Left kidney (tissue), 2 donors: ENCODE measurements around the gene COX4I1. TPM values are rescaled to one million over a fixed set of nuclear protein-coding genes. Genes with fewer than 3 reads are reported as not detected.
"Not testable (repeated sequence)": the region's sequence is repeated elsewhere in the genome, so short reads cannot be mapped to it uniquely, and the experiment has no call there.

Source experiments
- DNase-seq: peaks from one replicate; pipeline ENCODE4 v3.0.0-alpha.2; 2013
- polyA plus RNA-seq: library from polyadenylated mRNA; unstranded; fragments of 120-200 nt; gene quantifications from one replicate; pipeline ENCODE4 v1.2.1, GENCODE V29; 2013; ENCODE audit not compliant: insufficient read length

Gene COX4I1
- polyA plus RNA-seq, 1 donor = 303 TPM

GRCh38 chr16:85796152-85796551 lies 3.3 kb upstream of the COX4I1 start:
- DNase-seq = no peak

GRCh38 chr16:85796599-85796998 lies 2.9 kb upstream of the COX4I1 start:
- no peak for DNase-seq

GRCh38 chr16:85798283-85798776 lies 1.2 kb upstream of the COX4I1 start:
- DNase-seq = no peak

- DNase-seq = no peak
Measured at GRCh38 chr16:85798901-85799496, 496 bp upstream of the COX4I1 start.

GRCh38 chr16:85800321-85800669 lies 800 bp downstream of the COX4I1 start:
- DNase-seq = no peak

- no peak for DNase-seq
Measured at GRCh38 chr16:85803570-85803969, 4.1 kb downstream of the COX4I1 start.

GRCh38 chr16:85805442-85806045 lies 6.0 kb downstream of the COX4I1 start:
- no peak for DNase-seq

- DNase-seq = no peak
Measured at GRCh38 chr16:85806539-85806938, 7.0 kb downstream of the COX4I1 start.

- DNase-seq = not testable (repeated sequence)
Measured at GRCh38 chr16:85807340-85807739, 7.8 kb downstream of the COX4I1 start.

- not testable (repeated sequence) for DNase-seq
Measured at GRCh38 chr16:85808104-85808503, 8.6 kb downstream of the COX4I1 start.

GRCh38 chr16:85808926-85809325 lies 9.4 kb downstream of the COX4I1 start:
- DNase-seq = no peak

GRCh38 chr16:85809645-85810044 lies 10.2 kb downstream of the COX4I1 start:
- DNase-seq = no peak

GRCh38 chr16:85810097-85810741 lies 10.7 kb downstream of the COX4I1 start:
- no peak for DNase-seq

GRCh38 chr16:85810742-85811115 lies 11.2 kb downstream of the COX4I1 start:
- no peak for DNase-seq

- no peak for DNase-seq
Measured at GRCh38 chr16:85812031-85812807, 12.7 kb downstream of the COX4I1 start.

- no peak for DNase-seq
Measured at GRCh38 chr16:85812811-85813700, 13.6 kb downstream of the COX4I1 start.

- DNase-seq = no peak
Measured at GRCh38 chr16:85816159-85816558, 16.7 kb downstream of the COX4I1 start.

- DNase-seq = not testable (repeated sequence)
Measured at GRCh38 chr16:85817195-85817594, 17.7 kb downstream of the COX4I1 start.

GRCh38 chr16:85819245-85819644 lies 19.8 kb downstream of the COX4I1 start:
- peak; percentile 77 for DNase-seq

GRCh38 chr16:85819771-85820170 lies 20.3 kb downstream of the COX4I1 start:
- DNase-seq = no peak

- no peak for DNase-seq
Measured at GRCh38 chr16:85820604-85821372, 21.3 kb downstream of the COX4I1 start.
